Measurements from ENCODE around the gene TUBB.
"Not testable (repeated sequence)": the region's sequence is repeated elsewhere in the genome, so short reads cannot be mapped to it uniquely, and the experiment has no call there.

Gene TUBB

DNA sequence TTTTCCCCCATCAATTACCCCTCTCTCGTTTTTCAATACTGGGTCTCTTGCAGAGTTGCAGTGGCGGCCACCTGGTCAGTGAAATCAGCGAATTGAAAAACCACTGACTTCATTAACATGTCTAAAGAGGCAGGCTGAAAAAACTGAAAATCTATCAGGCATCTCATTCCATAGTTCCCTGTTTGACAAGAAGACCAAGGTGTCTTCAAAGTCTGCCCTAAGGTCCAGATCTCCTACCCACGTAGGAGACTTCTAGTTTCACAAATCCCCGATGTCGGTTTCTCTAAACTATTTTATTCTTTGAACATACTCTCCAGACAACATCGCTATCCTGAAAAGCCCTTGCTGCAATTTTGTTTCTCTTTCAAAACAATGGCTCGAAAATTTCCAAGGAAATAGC is 796 bp upstream of the TUBB start:
- no peak for DNase-seq (ENCODE audit: low spot score)

DNA sequence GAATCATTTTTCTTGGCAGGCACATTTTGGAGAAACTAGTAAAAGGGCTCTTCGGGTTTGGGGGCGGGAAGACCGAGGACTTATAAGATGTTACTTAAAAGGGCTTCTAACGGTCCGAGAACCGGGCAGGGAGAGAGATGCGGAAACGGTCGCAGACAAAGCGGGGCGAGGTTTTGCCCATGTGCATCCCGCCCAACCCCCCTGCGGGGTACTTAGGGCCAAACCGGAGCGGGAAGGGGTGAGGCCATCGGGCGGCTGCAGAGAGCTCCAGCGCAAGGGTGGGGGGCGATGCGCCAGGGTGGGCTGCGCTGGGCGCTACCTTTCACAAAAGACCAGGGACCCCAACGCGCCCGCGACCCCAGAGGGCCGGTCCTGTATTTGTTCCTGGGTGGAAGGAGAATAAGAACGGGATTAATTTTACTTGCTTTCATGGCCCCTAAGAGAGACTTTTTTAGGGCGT is 616 bp downstream of the TUBB start:
- DNase-seq (ENCODE audit: low spot score): peak; percentile 64

DNA sequence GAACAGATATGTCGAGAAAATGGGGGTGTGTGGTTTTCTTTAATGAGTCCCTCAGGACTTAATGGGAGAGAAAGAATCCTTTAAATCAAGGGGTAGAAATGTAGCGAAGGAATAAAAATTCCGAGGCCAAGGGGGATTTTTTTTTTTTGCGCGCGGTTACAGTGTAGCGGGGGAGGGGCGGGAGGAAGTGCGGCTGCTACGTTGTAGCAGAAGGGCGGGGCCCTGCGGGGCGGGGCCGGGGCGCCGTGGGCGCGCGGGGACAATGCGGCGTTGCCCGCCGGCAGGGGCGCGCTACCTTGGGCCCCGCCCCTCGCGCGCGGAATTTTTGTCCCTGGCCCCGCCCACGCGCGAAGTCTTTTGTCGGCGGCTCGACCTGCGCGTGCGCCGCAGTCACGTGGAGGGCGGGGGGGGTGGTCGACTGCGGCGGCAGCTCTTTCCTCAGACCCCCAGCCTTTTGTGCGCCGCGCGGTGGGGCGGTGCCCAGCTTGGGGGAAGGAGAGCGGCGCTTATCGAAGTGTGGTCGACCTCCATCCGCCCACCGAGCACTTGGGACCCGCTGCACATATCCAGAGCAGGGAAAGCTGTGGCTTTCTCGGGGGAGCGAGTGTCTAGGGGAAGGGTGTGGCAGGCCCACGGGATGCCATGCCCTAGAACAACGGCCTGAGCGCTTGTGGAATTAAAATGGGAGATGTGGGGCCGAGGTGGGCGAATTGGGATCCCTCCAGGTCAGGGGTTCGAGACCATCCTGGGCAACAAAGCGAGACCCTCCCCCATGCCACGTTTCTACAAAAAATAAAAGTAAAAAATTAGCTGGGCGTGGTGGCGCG is 1.3 kb downstream of the TUBB start:
- DNase-seq (ENCODE audit: low spot score): peak; percentile 92

DNA sequence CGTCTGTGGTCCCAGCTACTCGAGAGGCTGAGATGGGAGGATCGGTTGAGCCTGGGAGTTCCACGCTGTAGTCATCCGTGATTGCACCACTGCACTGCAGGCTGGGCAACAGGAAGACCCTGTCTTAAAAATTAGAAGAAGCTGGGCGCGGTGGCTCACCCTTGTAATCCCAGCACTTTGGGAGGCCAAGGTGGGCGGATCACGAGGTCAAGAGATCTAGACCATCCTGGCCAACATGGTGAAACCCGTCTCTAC is 1.8 kb downstream of the TUBB start:
- DNase-seq (ENCODE audit: low spot score): not testable (repeated sequence)

DNA sequence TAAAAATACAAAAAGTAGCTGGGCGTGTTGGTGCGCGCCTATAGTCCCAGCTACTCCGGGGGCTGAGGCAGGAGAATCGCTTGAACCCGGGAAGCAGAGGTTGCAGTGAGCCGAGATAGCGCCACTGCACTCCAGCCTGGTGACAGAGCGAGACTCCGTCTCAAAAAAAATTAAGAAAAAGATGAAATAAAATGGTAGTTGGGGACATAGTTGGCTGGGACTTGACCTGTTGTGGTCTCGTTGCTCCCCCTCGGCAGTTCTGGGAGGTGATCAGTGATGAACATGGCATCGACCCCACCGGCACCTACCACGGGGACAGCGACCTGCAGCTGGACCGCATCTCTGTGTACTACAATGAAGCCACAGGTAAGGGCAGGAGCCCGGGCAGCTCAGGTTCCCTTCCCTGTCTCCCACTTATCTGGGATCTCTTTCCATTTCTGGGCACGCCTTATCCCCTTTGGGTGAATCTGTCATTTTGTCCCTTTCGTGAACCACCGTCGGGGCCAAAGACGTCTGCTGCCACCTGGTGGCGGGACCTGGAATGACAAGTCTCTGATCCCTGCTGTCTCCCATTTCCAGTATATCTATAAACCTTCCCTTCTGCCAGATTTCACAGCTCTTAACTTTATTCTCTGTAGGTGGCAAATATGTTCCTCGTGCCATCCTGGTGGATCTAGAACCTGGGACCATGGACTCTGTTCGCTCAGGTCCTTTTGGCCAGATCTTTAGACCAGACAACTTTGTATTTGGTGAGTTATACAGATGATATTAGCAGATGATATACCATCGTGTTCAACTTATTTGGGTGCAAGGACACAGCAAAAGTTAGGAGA is 2.3 kb downstream of the TUBB start:
- peak; percentile 77 for DNase-seq (ENCODE audit: low spot score)

DNA sequence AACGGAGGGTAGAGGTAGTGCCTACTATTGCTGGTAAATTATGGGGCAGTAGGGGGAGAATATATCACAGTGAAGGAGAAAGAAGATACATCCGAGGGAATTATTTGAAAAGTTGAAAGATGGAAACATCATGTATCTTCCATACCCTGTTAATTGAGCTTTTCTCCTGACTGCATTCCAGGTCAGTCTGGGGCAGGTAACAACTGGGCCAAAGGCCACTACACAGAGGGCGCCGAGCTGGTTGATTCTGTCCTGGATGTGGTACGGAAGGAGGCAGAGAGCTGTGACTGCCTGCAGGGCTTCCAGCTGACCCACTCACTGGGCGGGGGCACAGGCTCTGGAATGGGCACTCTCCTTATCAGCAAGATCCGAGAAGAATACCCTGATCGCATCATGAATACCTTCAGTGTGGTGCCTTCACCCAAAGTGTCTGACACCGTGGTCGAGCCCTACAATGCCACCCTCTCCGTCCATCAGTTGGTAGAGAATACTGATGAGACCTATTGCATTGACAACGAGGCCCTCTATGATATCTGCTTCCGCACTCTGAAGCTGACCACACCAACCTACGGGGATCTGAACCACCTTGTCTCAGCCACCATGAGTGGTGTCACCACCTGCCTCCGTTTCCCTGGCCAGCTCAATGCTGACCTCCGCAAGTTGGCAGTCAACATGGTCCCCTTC is 3.1 kb downstream of the TUBB start:
- DNase-seq (ENCODE audit: low spot score): not testable (repeated sequence)

DNA sequence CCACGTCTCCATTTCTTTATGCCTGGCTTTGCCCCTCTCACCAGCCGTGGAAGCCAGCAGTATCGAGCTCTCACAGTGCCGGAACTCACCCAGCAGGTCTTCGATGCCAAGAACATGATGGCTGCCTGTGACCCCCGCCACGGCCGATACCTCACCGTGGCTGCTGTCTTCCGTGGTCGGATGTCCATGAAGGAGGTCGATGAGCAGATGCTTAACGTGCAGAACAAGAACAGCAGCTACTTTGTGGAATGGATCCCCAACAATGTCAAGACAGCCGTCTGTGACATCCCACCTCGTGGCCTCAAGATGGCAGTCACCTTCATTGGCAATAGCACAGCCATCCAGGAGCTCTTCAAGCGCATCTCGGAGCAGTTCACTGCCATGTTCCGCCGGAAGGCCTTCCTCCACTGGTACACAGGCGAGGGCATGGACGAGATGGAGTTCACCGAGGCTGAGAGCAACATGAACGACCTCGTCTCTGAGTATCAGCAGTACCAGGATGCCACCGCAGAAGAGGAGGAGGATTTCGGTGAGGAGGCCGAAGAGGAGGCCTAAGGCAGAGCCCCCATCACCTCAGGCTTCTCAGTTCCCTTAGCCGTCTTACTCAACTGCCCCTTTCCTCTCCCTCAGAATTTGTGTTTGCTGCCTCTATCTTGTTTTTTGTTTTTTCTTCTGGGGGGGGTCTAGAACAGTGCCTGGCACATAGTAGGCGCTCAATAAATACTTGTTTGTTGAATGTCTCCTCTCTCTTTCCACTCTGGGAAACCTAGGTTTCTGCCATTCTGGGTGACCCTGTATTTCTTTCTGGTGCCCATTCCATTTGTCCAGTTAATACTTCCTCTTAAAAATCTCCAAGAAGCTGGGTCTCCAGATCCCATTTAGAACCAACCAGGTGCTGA is 3.9 kb downstream of the TUBB start:
- not testable (repeated sequence) for DNase-seq (ENCODE audit: low spot score)

DNA sequence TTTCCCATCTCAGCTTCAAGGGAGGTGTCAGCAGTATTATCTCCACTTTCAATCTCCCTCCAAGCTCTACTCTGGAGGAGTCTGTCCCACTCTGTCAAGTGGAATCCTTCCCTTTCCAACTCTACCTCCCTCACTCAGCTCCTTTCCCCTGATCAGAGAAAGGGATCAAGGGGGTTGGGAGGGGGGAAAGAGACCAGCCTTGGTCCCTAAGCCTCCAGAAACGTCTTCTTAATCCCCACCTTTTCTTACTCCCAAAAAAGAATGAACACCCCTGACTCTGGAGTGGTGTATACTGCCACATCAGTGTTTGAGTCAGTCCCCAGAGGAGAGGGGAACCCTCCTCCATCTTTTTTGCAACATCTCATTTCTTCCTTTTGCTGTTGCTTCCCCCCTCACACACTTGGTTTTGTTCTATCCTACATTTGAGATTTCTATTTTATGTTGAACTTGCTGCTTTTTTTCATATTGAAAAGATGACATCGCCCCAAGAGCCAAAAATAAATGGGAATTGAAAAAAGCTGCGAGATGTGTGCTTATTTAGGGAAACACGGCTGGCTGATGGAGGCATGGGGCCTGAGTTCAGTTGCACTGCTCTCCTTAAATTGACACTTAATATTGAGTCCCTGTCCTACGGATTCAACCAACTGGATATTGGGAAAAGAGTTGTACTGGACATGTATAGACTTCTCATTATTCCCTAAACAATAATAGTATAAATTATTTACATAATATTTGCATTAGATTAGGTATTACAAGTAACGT is 4.9 kb downstream of the TUBB start:
- DNase-seq (ENCODE audit: low spot score): no peak

DNA sequence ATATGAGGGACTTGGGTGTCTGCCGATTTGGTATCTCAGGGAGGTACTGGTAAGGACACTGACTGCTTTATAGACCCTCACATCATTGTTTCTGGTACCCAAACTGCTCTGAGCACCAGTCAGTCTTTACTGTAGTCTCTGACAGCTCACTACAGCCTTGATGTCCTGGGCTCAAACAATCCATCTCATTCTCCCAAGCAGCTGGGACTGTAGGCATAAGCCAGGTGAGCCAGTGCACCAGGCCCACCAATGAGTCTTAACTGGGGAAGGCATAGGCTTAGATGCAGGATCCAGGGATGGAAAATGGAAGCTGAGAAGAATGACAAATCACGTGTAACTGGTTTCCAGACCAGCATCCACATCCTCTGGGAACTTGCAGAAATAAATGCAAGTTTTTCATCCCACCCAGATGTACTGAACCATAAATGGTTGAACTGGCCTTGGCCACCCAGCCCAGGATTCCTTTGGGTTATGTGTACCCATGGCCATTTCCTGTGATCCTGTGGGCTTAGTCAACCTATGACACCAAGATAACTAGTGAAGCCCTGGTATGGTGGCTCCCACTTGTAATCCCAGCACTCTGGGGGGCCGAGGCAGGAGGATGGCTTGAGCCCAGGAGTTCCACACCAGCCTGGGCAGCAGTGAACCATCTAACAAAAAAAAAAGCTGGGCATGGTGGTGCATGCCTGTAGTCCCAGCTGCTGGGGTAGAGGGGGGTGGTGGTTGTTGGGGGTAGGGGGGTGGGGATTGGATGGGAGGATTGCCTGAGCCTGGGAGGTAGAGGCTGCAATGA is 5.8 kb downstream of the TUBB start:
- no peak for DNase-seq (ENCODE audit: low spot score)

DNA sequence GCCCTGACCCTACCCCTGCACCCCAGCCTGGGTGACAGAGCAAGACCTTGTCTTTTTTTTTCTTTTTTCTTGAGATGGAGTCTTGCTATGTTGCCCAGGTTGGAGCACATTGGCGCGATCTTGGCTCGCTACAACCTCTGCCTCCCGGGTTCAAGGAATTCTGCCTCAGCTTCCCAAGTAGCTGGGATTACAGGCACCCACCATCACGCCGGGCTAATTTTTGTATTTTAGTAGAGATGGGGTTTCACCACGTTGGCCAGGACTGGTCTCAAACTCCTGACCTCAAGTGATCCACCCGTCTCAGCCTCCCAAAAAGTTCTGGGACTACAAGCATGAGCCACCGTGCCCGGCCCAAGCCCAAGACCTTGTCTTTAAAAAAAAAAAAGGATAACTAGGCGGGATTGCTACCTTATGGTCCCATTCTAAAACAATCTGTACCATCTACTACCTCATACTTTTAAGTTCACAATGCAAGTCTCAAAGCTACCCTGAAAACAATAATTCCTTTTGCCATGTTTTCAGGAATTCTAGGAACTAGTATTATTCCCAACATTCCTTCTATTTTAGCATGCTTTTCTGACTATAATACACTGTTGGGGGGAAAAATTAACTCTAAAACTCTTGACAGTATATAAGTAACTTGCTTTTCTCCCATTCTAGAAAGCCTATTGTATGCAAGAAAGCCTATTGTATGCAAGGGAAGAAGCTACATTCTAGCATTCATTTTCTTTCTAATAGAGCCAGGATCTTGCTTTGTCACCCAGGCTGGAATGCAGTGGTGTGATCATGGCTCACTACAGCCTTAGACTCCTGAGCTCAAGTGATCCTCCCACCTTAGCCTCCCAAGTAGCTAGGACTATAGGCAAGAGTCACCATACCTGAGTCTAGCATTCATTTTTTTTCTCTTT is 6.6 kb downstream of the TUBB start:
- DNase-seq (ENCODE audit: low spot score): no peak

DNA sequence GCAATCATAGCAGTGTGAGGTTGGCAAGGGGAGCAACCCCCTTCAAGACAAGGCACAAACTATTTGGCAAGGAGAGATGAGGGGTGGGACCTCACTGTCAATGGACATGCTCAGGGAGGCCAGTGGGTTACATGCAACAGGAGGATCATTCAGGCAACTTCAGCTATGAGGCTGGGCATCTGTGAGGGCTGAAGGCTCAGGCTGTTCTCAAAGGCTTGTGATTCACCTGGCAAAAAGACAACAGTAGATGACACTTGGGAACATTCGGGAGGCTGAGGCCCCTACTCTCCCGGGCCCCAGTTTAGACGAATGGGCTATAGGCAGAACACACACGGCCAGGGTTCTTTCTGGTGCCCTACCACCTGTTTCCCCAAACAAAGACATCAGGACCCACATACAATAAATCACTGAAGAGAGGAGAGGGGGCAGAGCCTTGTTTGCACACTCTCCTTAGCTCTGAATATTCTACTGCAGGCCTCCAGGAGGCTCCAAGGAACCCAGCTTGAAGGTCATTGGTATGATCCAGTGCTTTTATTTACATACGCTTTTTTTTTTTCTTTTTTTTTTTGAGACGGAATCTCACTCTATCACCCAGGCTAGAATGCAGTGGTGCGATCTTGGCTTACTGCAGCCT is 7.9 kb downstream of the TUBB start:
- DNase-seq (ENCODE audit: low spot score): no peak

DNA sequence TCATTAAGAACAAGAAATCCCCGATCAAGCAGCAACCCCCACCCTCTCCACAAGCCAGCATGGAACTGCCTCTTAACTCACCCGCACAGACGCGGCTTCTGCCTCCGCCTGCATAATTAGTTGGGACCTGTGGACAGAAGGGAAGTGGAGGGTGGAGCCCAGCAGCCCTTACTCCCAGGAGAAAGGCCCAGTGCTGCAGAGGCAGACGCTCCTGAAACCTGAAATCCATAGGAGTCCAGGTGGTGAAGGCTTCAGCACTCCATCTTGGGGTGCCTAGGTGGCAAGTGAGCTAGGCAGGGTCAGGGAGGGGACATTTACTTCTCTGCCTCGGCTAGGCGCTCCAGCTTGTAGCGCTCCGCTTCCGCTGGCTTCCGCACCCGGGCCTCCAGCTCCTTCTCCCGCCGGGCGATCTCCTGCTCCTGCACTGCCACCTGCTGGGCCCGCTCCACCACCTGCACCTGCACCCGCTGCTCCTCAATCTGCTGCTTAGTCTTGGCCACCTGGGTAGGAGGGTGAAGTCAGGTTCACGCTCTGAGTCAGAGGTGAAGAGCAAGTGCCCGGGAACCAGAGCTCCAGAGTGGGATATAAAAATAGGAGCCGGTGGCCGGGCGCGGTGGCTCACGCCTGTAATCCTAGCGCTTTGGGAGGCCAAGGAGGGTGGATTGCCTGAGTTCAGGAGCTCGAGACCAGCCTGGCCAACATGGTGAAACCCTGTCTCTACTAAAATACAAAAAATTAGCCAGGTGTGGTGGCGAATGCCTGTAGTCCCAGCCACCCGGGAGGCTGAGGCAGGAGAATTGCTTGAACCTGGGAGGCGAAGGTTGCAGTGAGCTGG is 10.7 kb downstream of the TUBB start:
- peak; percentile 79 for DNase-seq (ENCODE audit: low spot score)

DNA sequence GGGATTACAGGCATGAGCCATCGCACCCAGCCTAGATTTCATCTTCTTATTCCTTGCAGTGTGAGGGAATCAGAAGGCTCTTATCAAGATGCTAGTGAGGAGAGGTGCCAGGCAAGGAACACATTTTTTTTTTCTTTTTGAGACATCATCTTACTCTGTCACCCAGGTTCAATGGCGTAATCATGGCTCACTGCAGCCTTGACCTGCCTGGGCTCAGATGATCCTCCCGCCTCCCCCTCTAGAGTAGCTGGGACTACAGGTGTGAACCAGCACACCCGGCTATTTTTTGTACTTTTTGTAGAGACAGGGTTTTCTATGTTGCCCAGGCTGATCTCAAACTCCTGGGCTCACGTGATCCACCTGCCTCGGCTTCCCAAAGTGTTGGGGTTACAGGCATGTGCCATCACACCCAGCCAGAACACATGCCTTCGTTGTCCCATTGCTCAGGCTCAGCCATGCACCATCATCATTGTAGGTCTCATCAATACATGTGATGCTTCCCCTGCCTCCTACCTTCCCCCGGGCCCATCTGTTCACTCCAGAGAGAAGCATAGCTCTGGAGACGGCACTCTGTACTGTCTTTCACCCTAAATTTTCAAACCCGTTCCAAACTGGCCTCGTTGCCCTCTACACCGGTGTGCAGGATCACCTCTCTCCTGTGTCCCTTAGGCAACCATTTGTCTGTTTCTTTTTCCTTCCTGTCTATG is 12.2 kb downstream of the TUBB start:
- no peak for DNase-seq (ENCODE audit: low spot score)

DNA sequence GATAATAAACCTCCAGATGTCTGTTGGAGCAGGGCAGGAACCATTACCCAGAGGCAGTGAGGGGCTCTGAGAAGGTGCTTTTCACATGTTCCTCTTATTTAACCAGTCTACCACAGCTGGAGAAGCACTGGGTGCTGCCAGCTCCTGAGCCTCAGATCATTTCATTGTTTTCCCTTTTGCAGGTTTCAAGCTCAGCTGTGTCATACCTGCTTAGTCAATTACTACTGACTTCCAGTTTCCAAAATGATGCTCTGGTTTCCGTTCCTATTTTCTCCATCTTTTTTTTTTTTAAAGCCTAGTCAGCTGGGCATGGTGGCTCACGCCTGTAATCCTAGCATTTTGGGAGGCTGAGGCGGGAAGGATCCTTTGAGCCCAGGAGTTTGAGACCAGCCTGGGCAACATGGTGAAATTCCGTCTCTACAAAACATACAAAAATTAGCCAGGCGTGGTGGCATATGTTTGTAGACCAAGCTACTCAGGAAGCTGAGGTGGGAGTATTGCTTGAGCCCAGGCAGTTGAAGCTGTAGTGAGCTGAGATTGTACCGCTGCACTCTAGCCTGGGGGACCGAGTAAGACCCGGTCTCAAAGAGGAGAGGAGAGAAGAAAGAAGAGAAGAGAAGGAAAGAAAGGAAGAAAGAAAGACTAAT is 15.6 kb downstream of the TUBB start:
- no peak for DNase-seq (ENCODE audit: low spot score)

DNA sequence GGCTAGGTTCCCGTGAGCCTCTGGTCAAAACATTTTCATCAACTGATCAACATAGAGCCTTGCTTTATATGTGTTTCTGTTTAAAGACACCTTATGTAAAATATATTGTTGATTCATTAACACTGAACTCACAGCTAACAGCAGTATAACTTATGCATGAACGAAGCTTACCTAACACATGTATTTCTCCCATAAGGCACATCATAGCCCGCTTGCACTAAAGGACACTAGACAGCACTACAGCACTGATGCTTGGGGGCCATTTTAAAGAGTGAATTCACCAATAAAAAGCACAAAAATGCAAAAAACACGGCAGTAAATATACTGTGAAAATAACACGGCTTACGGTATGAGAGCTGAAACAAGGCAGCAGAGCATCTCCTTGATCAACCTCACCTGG is 18.4 kb downstream of the TUBB start:
- DNase-seq (ENCODE audit: low spot score): no peak

DNA sequence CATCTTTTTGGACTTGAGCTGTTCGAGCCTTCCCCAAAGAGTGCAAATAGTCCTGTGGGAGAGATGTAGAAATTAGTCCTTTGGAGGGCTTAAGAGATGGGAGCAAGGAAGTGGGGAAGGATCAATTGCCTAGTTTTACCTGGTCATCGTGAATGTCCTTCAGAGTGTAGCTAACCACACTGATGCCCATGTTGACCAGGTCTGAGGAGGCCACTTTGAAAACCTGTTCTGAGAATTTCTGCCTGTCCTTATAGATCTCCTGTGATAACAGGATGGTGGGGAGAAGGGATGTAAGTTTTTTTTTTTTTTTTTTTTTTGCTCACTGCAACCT is 20.4 kb downstream of the TUBB start:
- no peak for DNase-seq (ENCODE audit: low spot score)
